Gastroesophageal sphincter (tissue), 4 donors: ENCODE results near the gene B4GALT7. TPM values are rescaled to one million over a fixed set of nuclear protein-coding genes. Genes with fewer than 3 reads are reported as not detected.

Source experiments
- ATAC-seq: fragments of 150-250 bp; one replicate; pipeline ENCODE4 v1.9.1; 2016; ENCODE audit warnings: mild to moderate bottlenecking, moderate library complexity
- H3K27ac ChIP-seq, 4 donors: fragments of 200-600 bp; sonication (generic) in 3 of 4; 1 replicate in 3 of 4; 2 replicates in 1 of 4; pipeline ENCODE4 v1.5.1; 2016 to 2019
- H3K27me3 ChIP-seq: fragments of 200-600 bp; sonication (generic); one replicate; pipeline ENCODE4 v1.5.1; 2019
- H3K36me3 ChIP-seq, 2 donors: fragments of 200-600 bp; sonication (generic); one replicate each; pipeline ENCODE4 v1.5.1; 2019; ENCODE audit warnings: control low read depth in 1 of 2
- H3K4me1 ChIP-seq, 3 donors: fragments of 200-600 bp; sonication (generic); 1 replicate in 2 of 3; 2 replicates in 1 of 3; pipeline ENCODE4 v1.5.1; 2016 to 2019; ENCODE audit warnings: control low read depth in 2 of 3
- H3K4me3 ChIP-seq, 2 donors: fragments of 200-600 bp; sonication (generic); one replicate each; pipeline ENCODE4 v1.5.1; 2019; ENCODE audit warnings: mild to moderate bottlenecking in 1 of 2, moderate library complexity in 1 of 2
- H3K9me3 ChIP-seq, 3 donors: fragments of 200-600 bp; sonication (generic); one replicate each; pipeline ENCODE4 v1.5.1; 2017 to 2019; ENCODE audit warnings: control low read depth in 2 of 3
- EP300 ChIP-seq: sonication (generic); formaldehyde crosslinking; IDR thresholded peaks from one replicate; pipeline ENCODE4 v1.6.1; 2017; ENCODE audit warnings: antibody characterized with exemption, mild to moderate bottlenecking
- POLR2A ChIP-seq, 2 donors: fragments of 450-650 bp; IDR thresholded peaks; one replicate each; pipeline ENCODE4 v1.6.1; 2017; ENCODE audit warnings: antibody characterized with exemption in 2 of 2, mild to moderate bottlenecking in 2 of 2, moderate library complexity in 1 of 2
- POLR2AphosphoS5 ChIP-seq: sonication (generic); formaldehyde crosslinking; IDR thresholded peaks from one replicate; pipeline ENCODE4 v1.6.1; 2017; ENCODE audit warnings: antibody characterized with exemption
- WGBS, 2 donors: methylation state at CpG; one replicate each; pipeline ENCODE4 v1.1.5; 2018; ENCODE audit warnings: low coverage in 1 of 2; 5-methylcytosine and 5-hydroxymethylcytosine counted together
- total RNA-seq, 4 donors: library from RNA; depleted of rRNA; stranded (reverse); fragments of >200 nt; gene quantifications; one replicate each; pipeline ENCODE4 v1.1.0, GENCODE V29; 2016
- TF ChIP-seq, protein P1 (sequence below), 4 experiments: fragments of 200-600 bp in 2 of 4; fragments of 450-650 bp in 2 of 4; sonication (generic) in 1 of 4; IDR thresholded peaks; one replicate each; pipeline ENCODE4 v1.5.1; 2017 to 2019; ENCODE audit warnings: antibody characterized with exemption in 4 of 4, mild to moderate bottlenecking in 2 of 4, moderate library complexity in 2 of 4

B4GALT7 gene
- total RNA-seq, 4 donors from 2014 or later: 10.2 to 19.5 (median 15.5) TPM

- no peaks in the 10 kb centered on the region for H3K9me3 ChIP-seq
- H3K27me3 ChIP-seq: peaks cover 10% of the 10 kb centered on the region
- WGBS, 2 donors: no CpG with 5 or more reads among the region's 8 CpGs
- H3K36me3 ChIP-seq: peaks cover 0 to 34% of the 10 kb centered on the region in 2 donors
- H3K4me1 ChIP-seq: peaks cover 0 to 36% (median 6%) of the 10 kb centered on the region in 3 donors
- no peak overlapping the region for H3K4me3 ChIP-seq
- no peak overlapping the region for H3K27ac ChIP-seq
- TF ChIP-seq POLR2AphosphoS5 (no peak), EP300 (no peak), POLR2A (IDR thresholded peaks at IDR 0.05) (no peak)
- TF ChIP-seq, protein P1, sequence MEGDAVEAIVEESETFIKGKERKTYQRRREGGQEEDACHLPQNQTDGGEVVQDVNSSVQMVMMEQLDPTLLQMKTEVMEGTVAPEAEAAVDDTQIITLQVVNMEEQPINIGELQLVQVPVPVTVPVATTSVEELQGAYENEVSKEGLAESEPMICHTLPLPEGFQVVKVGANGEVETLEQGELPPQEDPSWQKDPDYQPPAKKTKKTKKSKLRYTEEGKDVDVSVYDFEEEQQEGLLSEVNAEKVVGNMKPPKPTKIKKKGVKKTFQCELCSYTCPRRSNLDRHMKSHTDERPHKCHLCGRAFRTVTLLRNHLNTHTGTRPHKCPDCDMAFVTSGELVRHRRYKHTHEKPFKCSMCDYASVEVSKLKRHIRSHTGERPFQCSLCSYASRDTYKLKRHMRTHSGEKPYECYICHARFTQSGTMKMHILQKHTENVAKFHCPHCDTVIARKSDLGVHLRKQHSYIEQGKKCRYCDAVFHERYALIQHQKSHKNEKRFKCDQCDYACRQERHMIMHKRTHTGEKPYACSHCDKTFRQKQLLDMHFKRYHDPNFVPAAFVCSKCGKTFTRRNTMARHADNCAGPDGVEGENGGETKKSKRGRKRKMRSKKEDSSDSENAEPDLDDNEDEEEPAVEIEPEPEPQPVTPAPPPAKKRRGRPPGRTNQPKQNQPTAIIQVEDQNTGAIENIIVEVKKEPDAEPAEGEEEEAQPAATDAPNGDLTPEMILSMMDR (IDR thresholded peaks at IDR 0.05): no peak
- ATAC-seq: no peak
Measured at GRCh38 chr5:177595026-177595585, 4.8 kb upstream of the B4GALT7 start.

- H3K4me1 ChIP-seq: peaks cover 0 to 43% (median 13%) of the 10 kb centered on the region in 3 donors
- 92 to 95% methylated on average over 2 of the region's 2 CpGs for WGBS, 2 donors
Measured at GRCh38 chr5:177595991-177596774, 3.7 kb upstream of the B4GALT7 start.

GRCh38 chr5:177596775-177597238 lies 3.1 kb upstream of the B4GALT7 start:
- Histone ChIP-seq H3K9me3 (no peaks in the 10 kb centered on the region), H3K27ac (no peak overlapping the region), H3K4me1 (peaks cover 0 to 45% (median 14%) of the 10 kb centered on the region in 3 donors), H3K4me3 (no peak overlapping the region), H3K36me3 (peaks cover 0 to 34% of the 10 kb centered on the region in 2 donors), H3K27me3 (no peaks in the 10 kb centered on the region)
- ATAC-seq: no peak
- WGBS, 2 donors: 92 to 100% methylated on average over 2 of the region's 2 CpGs
- TF ChIP-seq EP300 (no peak), POLR2A (IDR thresholded peaks at IDR 0.05) (no peak), POLR2AphosphoS5 (no peak)
- TF ChIP-seq, protein P1 (IDR thresholded peaks at IDR 0.05): no peak

More at GRCh38 chr5:177595991-177596774, 3.7 kb upstream of the B4GALT7 start:
- TF ChIP-seq POLR2A (IDR thresholded peaks at IDR 0.05) (no peak), POLR2AphosphoS5 (no peak), EP300 (no peak)
- TF ChIP-seq, protein P1 (IDR thresholded peaks at IDR 0.05): no peak
- no peak for ATAC-seq
- peaks cover 0 to 34% of the 10 kb centered on the region in 2 donors for H3K36me3 ChIP-seq
- no peaks in the 10 kb centered on the region for H3K27me3 ChIP-seq
- no peak overlapping the region for H3K4me3 ChIP-seq
- no peak overlapping the region for H3K27ac ChIP-seq
- H3K9me3 ChIP-seq: no peaks in the 10 kb centered on the region

GRCh38 chr5:177598477-177598876 lies 1.5 kb upstream of the B4GALT7 start:
- WGBS, 2 donors: 41 to 49% methylated on average over 3 to 5 of the region's 5 CpGs

More at GRCh38 chr5:177598477-177598876, 1.5 kb upstream of the B4GALT7 start:
- Histone ChIP-seq H3K36me3 (peaks cover 0 to 32% of the 10 kb centered on the region in 2 donors), H3K4me3 (no peak overlapping the region), H3K9me3 (no peaks in the 10 kb centered on the region), H3K27me3 (no peaks in the 10 kb centered on the region), H3K27ac (no peak overlapping the region), H3K4me1 (peaks cover 0 to 39% (median 11%) of the 10 kb centered on the region in 3 donors)
- TF ChIP-seq EP300 (no peak), POLR2AphosphoS5 (no peak), POLR2A (IDR thresholded peaks at IDR 0.05) (no peak)
- TF ChIP-seq, protein P1 (IDR thresholded peaks at IDR 0.05): no peak
- no peak for ATAC-seq
